ENCODE data around the gene ATP10D.

ATP10D gene

GRCh38 chr4:47485047-47485692 is at the start of gene ATP10D:
Gene ATP10D (plus strand): TSS chr4:47485275. CDS start chr4:47512541, 27,266 bp downstream.
- no peaks in the 10 kb centered on the region for H3K27me3 Mint-ChIP-seq
- peak within 1 kb of the TSS; percentile 85 for H3K4me3 Mint-ChIP-seq
- H3K9me3 Mint-ChIP-seq, result no peaks in the 10 kb centered on the region
- DNase-seq, result peak; percentile 83
- H3K27ac Mint-ChIP-seq, result peak within 1 kb of the TSS; percentile 91
- peaks cover 7% of the 10 kb centered on the region for H3K36me3 Mint-ChIP-seq (ENCODE audit: low read depth)
- H3K4me1 Mint-ChIP-seq (ENCODE audit: low read depth), result peaks cover 29% of the 10 kb centered on the region

DNA sequence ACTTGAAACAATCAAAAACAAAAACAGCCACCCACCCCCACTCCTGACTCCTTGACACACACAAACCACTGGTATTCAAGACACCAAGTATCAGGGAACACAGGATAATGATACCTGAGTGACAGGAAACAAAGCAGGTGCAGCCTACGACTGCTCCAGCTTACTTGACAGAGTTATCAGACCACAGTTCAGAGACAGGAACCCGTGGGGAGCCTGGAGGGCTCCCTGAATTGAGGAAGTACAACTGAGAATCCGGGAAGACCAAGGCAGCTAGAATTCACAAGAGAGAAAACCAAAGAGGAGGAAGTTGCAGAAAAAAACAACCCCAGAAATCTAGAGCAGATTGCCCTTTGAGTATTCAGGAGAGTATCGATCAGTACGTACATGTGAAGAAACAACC is 42.1 kb upstream of the ATP10D start:
- peaks cover 4% of the 10 kb centered on the region for H3K4me1 Mint-ChIP-seq (ENCODE audit: low read depth)
- H3K36me3 Mint-ChIP-seq (ENCODE audit: low read depth), result peaks cover 5% of the 10 kb centered on the region
- H3K9me3 Mint-ChIP-seq, result no peaks in the 10 kb centered on the region
- no peak overlapping the region for H3K4me3 Mint-ChIP-seq
- DNase-seq, result no peak
- no peak overlapping the region for H3K27ac Mint-ChIP-seq
- no peaks in the 10 kb centered on the region for H3K27me3 Mint-ChIP-seq

DNA sequence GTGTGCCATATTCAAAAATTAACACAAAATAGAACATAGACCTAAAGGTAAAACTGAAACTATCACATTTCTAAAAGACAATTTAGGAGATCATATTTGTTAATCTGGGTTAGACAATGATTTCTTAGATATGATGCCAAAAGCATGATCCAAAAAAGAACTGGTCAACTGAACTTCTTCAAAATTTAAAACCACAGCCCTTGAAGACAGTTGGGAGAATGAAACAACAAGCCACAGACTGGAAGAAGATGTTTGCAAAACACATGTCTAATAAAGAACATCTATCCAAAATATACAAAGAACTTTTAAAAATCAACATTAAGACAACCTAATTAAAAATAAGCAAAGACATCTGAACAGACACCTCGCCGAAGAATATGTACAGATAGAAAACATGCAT is 41.0 kb upstream of the ATP10D start:
- DNase-seq, result no peak
- peaks cover 4% of the 10 kb centered on the region for H3K4me1 Mint-ChIP-seq (ENCODE audit: low read depth)
- H3K9me3 Mint-ChIP-seq, result no peaks in the 10 kb centered on the region
- H3K36me3 Mint-ChIP-seq (ENCODE audit: low read depth), result peaks cover 8% of the 10 kb centered on the region
- H3K27me3 Mint-ChIP-seq, result no peaks in the 10 kb centered on the region
- H3K4me3 Mint-ChIP-seq, result no peak overlapping the region
- H3K27ac Mint-ChIP-seq, result no peak overlapping the region

DNA sequence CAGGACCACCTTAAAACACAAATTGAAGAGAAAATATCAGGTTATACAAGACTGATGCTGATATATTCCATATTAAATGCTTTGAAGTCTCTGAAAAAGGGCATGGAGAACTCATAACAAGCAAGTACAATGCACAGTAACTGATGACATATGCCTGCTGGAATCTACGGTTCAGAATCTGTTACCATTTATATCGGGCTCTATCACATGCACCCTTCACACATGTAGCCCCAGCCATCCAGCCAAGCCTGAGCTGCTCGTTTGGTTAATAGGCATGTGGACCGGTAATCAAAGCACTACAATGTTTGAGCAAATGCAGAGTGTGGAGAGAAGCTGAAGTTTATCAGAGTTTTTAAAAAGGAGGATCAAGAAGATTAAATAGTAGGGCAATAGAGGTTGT is 33.4 kb upstream of the ATP10D start:
- Mint-ChIP-seq H3K4me3 (no peak overlapping the region), H3K9me3 (no peaks in the 10 kb centered on the region), H3K27me3 (no peaks in the 10 kb centered on the region), H3K27ac (no peak overlapping the region), H3K36me3 (ENCODE audit: low read depth) (peaks cover 60% of the 10 kb centered on the region), H3K4me1 (ENCODE audit: low read depth) (peaks cover 5% of the 10 kb centered on the region)
- no peak for DNase-seq

- no peak for DNase-seq
- H3K4me3 Mint-ChIP-seq, result peak overlapping the region; percentile 87
- H3K27me3 Mint-ChIP-seq, result no peaks in the 10 kb centered on the region
- peaks cover 28% of the 10 kb centered on the region for H3K36me3 Mint-ChIP-seq (ENCODE audit: low read depth)
- H3K27ac Mint-ChIP-seq, result peak overlapping the region; percentile 84
- H3K4me1 Mint-ChIP-seq (ENCODE audit: low read depth), result peaks cover 38% of the 10 kb centered on the region
- H3K9me3 Mint-ChIP-seq, result no peaks in the 10 kb centered on the region
These were observed 22.3 kb upstream of the ATP10D start for GRCh38 chr4:47462799-47463234.

DNA sequence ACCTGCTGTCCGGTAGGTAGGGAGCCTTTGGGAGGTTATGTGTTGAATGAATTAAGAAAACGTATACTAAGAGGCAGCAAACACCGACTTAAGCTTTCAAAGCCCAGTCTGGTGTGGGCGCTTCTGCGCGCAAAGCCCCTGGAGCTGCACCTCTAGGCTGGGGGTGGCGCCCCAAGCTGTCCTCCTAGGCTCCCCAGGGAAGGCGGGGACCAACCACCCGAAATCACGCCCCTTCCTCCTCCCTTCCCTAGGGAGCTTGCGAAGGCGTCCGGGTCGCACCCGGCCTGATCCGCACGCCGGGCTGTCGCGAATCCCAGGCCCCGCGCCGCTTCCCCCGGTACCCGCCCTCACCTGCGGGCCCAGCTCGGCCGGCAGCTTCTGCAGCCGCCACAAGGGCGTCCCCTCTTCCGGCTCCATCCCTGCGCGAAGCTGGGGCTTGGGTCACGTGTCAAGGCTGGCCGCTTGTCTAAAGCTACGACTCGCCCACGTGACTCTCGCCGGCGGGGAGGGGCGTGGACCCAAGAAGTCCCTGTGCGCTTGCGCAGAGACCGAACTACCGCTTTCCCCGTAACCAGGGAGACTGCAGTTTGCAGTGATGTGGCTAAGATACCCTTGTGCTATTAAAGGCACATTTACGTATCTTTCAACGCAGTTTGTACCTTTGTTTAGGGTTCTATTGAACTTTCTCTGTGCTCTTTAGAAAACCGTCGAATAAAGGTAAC is 21.7 kb upstream of the ATP10D start, which contains the start of gene COMMD8:
Gene COMMD8, minus strand, starts transcription at position 468 of the 722 bp plus-strand sequence. Its CDS starts 51 bp downstream, at position 417.
- Mint-ChIP-seq H3K36me3 (ENCODE audit: low read depth) (peaks cover 24% of the 10 kb centered on the region), H3K27ac (peak within 1 kb of the TSS; percentile 84), H3K4me3 (peak within 1 kb of the TSS; percentile 87), H3K9me3 (no peaks in the 10 kb centered on the region), H3K4me1 (ENCODE audit: low read depth) (peaks cover 38% of the 10 kb centered on the region), H3K27me3 (no peaks in the 10 kb centered on the region)
- DNase-seq, result peak; percentile 97

DNA sequence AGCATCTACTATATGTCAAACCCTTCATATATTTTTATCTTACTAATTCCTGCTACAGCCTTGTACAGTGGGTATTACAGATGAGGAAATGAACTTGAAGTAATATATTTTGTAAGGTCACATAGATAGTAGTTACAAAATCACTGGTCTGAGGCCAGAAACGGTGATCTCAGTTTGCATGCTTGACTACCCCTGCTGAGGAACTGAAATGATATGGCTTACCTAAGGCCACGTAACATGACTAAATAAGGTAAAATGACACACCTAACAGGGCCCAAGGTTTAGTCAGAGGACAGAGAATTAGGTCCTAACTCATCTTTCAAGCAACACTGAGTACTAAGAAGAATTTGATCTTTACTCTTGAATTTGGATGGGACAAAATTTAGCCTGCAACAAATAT is 20.1 kb upstream of the ATP10D start:
- peaks cover 8% of the 10 kb centered on the region for H3K36me3 Mint-ChIP-seq (ENCODE audit: low read depth)
- no peak overlapping the region for H3K4me3 Mint-ChIP-seq

DNA sequence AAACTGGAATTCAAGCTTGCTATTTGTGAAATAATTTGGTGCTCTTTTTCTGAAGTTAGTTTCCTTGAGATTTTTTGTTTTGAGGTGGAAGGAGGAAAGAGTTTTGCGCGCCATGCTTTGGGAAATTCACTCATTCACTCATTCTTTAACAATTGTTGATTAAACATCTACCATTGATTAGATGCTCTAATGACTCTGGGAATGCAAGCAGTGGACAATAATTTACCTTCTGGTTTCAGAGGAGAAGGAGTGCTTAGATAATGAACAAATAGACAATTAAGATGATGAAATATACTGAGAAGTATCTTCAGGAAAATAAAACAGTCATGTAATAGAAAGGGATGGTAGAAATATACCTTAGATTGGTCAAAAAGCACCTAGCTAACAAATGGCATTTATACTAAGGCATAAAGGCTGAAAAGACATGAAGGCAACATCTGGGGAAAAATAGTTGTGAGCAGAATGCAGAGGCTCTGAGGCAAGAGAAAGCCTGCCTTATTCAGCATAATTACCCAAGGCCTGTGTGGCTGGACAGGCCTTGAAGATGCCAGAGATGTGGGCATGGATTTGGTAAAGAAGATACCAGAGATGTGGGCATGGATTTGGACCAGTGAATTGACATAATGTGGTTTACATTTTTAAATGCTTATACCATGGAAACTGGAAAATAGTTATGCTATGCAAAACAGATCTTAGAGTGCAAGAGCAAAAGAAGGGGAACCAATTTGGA is 18.9 kb upstream of the ATP10D start:
- Mint-ChIP-seq H3K27ac (no peak overlapping the region), H3K36me3 (ENCODE audit: low read depth) (peaks cover 6% of the 10 kb centered on the region), H3K9me3 (no peaks in the 10 kb centered on the region), H3K4me1 (ENCODE audit: low read depth) (peaks cover 22% of the 10 kb centered on the region), H3K4me3 (no peak overlapping the region), H3K27me3 (no peaks in the 10 kb centered on the region)
- DNase-seq, result no peak

More for the DNA sequence above, 20.1 kb upstream of the ATP10D start:
- no peaks in the 10 kb centered on the region for H3K9me3 Mint-ChIP-seq
- H3K27me3 Mint-ChIP-seq, result no peaks in the 10 kb centered on the region
- H3K27ac Mint-ChIP-seq, result no peak overlapping the region
- peaks cover 30% of the 10 kb centered on the region for H3K4me1 Mint-ChIP-seq (ENCODE audit: low read depth)
- no peak for DNase-seq

DNA sequence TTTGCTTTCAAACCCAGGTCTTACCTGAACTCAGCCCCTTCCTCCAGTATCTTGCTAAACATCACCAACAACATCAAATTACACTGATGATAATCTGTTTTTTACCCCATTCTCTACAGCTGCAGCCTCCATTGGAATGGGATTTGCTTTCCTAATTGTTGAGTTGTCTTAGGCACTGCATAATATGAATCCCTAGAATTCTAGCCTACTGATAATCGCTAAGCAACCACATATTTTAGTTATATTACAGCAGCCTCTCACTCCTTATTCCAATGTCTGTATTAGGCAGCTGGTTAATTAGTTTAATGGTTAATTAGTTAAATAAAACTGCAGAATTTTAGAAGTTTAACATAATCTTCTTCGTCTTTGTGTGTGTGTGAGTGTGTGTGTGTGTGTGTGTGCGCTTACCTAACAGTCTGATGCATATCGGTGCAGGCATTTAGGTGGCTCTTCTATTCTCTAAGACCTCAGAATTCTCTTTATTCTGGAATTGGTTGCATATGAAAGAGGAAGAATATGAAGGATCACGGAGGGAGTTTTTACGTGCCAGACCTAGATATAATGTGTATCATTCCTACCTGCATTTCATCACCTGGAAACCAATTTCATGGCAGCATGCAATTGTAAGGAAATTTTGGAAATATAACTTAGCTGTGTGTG is 16.2 kb upstream of the ATP10D start:
- Mint-ChIP-seq H3K27ac (no peak overlapping the region), H3K36me3 (ENCODE audit: low read depth) (no peaks in the 10 kb centered on the region), H3K9me3 (no peaks in the 10 kb centered on the region)

DNA sequence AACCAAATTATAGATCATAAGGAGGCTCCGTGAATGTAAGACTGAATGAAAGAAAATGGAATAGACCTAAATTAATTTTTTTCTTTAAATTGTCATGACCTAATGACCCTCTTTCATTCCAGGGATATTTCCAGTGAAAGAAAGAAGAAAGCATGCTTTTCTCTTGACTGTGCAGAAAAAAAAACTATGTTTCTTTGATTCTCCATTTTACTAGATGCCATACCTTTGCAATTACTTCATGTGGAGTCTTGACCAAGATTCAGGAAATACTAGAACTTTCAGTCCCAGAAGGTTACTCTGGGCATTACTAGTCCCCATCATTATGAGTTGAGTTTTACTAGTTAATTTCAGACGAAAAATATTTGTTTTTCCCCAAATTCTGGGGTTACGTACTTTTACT is 15.1 kb upstream of the ATP10D start:
- Mint-ChIP-seq H3K27ac (no peak overlapping the region), H3K9me3 (no peaks in the 10 kb centered on the region), H3K4me1 (ENCODE audit: low read depth) (no peaks in the 10 kb centered on the region), H3K36me3 (ENCODE audit: low read depth) (no peaks in the 10 kb centered on the region), H3K27me3 (peaks cover 7% of the 10 kb centered on the region), H3K4me3 (no peak overlapping the region)
- no peak for DNase-seq

More for the DNA sequence above, 16.2 kb upstream of the ATP10D start:
- Mint-ChIP-seq H3K4me3 (no peak overlapping the region), H3K27me3 (peaks cover 7% of the 10 kb centered on the region), H3K4me1 (ENCODE audit: low read depth) (peaks cover 1% of the 10 kb centered on the region)
- no peak for DNase-seq

DNA sequence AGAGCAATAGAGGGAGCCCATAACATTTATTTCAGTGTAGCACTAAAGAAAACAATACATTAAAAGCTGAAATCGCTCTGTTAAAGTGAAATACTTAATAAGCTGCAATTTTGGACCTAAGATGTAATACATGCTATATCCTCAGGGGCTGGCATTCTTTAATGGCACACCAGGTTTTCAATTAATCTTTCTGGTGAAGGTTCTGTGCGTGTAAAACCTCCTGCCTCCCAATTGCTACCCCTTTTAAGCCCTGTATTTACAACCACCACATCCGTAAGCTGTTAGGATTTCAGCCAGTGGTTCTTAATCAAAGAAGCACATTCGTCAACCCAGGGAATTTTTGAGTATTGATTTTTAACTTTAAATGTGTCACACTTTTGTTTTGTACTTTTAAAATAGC is 14.0 kb upstream of the ATP10D start:
- no peaks in the 10 kb centered on the region for H3K36me3 Mint-ChIP-seq (ENCODE audit: low read depth)
- H3K9me3 Mint-ChIP-seq, result no peaks in the 10 kb centered on the region
- H3K4me1 Mint-ChIP-seq (ENCODE audit: low read depth), result no peaks in the 10 kb centered on the region
- no peak overlapping the region for H3K27ac Mint-ChIP-seq
- no peak overlapping the region for H3K4me3 Mint-ChIP-seq
- DNase-seq, result no peak
- peaks cover 7% of the 10 kb centered on the region for H3K27me3 Mint-ChIP-seq

DNA sequence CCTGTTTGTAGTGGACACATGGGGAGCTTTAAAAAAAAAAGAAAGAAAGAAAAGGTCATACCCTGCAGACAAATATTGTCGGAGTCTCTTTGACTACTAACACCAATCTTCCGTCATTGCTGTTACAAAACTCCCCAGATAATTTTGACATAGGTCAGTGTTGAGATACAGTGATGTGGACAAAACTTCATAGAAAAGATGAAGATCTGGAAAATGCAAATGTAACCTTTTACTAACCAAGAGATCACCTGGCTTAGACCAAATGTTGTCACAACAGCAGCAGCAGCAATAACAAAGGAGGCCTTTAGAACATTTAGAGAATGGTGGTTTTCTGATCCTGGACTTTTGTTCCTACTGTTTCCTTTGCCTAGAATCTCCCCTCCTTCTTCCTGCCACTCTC is 13.5 kb upstream of the ATP10D start:
- Mint-ChIP-seq H3K36me3 (ENCODE audit: low read depth) (no peaks in the 10 kb centered on the region), H3K27me3 (peaks cover 7% of the 10 kb centered on the region), H3K9me3 (no peaks in the 10 kb centered on the region), H3K4me1 (ENCODE audit: low read depth) (no peaks in the 10 kb centered on the region), H3K4me3 (no peak overlapping the region), H3K27ac (no peak overlapping the region)
- DNase-seq, result no peak

- no peaks in the 10 kb centered on the region for H3K36me3 Mint-ChIP-seq (ENCODE audit: low read depth)
- no peak overlapping the region for H3K27ac Mint-ChIP-seq
- no peaks in the 10 kb centered on the region for H3K9me3 Mint-ChIP-seq
- H3K4me1 Mint-ChIP-seq (ENCODE audit: low read depth), result no peaks in the 10 kb centered on the region
- no peak for DNase-seq
- H3K27me3 Mint-ChIP-seq, result peaks cover 7% of the 10 kb centered on the region
- H3K4me3 Mint-ChIP-seq, result no peak overlapping the region
These were observed 11.8 kb upstream of the ATP10D start for GRCh38 chr4:47473141-47473750.

- Mint-ChIP-seq H3K9me3 (no peaks in the 10 kb centered on the region), H3K4me1 (ENCODE audit: low read depth) (no peaks in the 10 kb centered on the region), H3K27me3 (peaks cover 7% of the 10 kb centered on the region), H3K27ac (no peak overlapping the region), H3K36me3 (ENCODE audit: low read depth) (no peaks in the 10 kb centered on the region), H3K4me3 (no peak overlapping the region)
- DNase-seq, result no peak
These were observed 10.3 kb upstream of the ATP10D start for GRCh38 chr4:47474799-47475198.

Measured in activated T-cell treated with anti-CD3 and anti-CD28 coated beads, Interleukin-2, amount 50 U/mL, for 24 hours (primary cell).